Panc1 (cell line): ENCODE measurements around the gene CCDC8. TPM values are rescaled to one million over a fixed set of nuclear protein-coding genes. Genes with fewer than 3 reads are reported as not detected.
"Not testable (repeated sequence)": the region's sequence is repeated elsewhere in the genome, so short reads cannot be mapped to it uniquely, and the experiment has no call there.

Experiments used
- ATAC-seq: fragments of 200-7000 bp; cut with Tn5 transposase; 2 replicates; pipeline ENCODE4 v1.9.1; 2020; ENCODE audit warnings: mild to moderate bottlenecking, moderate library complexity
- BruUV-seq: library from RNA; stranded (reverse); fragments of 400-500 nt; replicated peaks from 2 replicates; lab custom pipeline; 2021; lab: Mats Ljungman, UMichigan
- CTCF ChIA-PET: fragments of 300-600 bp; sonication (Branson Sonifier 250); formaldehyde crosslinking; loops from one replicate; lab custom pipeline; 2022; ENCODE audit warnings: antibody characterized with exemption; lab: Charles Lee
- POLR2A ChIA-PET: fragments of 300-600 bp; sonication (Branson Sonifier 250); formaldehyde crosslinking; loops from one replicate; lab custom pipeline; 2022; ENCODE audit warnings: antibody characterized with exemption; lab: Charles Lee
- DNase-seq: peaks from one replicate; pipeline ENCODE4 v3.0.0-alpha.2; 2010; ENCODE audit warnings: low read depth, low spot score
- H3K27ac ChIP-seq: 2 replicates; pipeline ENCODE4 v1.5.1; 2011; ENCODE audit warnings: mild to moderate bottlenecking, low read length, inconsistent platforms
- H3K27me3 ChIP-seq: fragments of 200-500 bp; sonication (Bioruptor generic); 2 replicates; pipeline ENCODE4 v1.6.0; 2014; ENCODE audit warnings: low read length, inconsistent platforms; ENCODE audit not compliant: control insufficient read depth, insufficient read depth
- H3K36me3 ChIP-seq: fragments of 200-500 bp; sonication (Bioruptor generic); 2 replicates; pipeline ENCODE4 v1.5.1; 2014; ENCODE audit warnings: inconsistent platforms, mild to moderate bottlenecking, low read length, moderate library complexity; ENCODE audit not compliant: control insufficient read depth, insufficient read depth
- H3K4me1 ChIP-seq: 2 replicates; pipeline ENCODE4 v1.5.1; 2011; ENCODE audit warnings: inconsistent platforms, mild to moderate bottlenecking, low read length, moderate library complexity; ENCODE audit not compliant: control insufficient read depth, insufficient read depth
- H3K4me3 ChIP-seq, 2 experiments: 2 replicates each; pipeline ENCODE4 v1.5.1; 2011 to 2012; ENCODE audit warnings: low read depth in 2 of 2, low read length in 2 of 2, mild to moderate bottlenecking in 2 of 2, inconsistent platforms in 1 of 2, moderate library complexity in 1 of 2
- H3K9me3 ChIP-seq: fragments of 200-500 bp; sonication (Bioruptor generic); 2 replicates; pipeline ENCODE4 v1.5.1; 2014; ENCODE audit warnings: low read depth, mild to moderate bottlenecking, inconsistent platforms, low read length, moderate library complexity; ENCODE audit not compliant: control insufficient read depth, insufficient read depth
- POLR2AphosphoS5 ChIP-seq: IDR thresholded peaks from 2 replicates; pipeline ENCODE4 v1.6.1; 2012; ENCODE audit warnings: mild to moderate bottlenecking, low read depth, low read length, moderate library complexity
- SIN3A ChIP-seq: IDR thresholded peaks from 2 replicates; pipeline ENCODE4 v1.6.1; 2012; ENCODE audit warnings: low read depth, mild to moderate bottlenecking, low read length, moderate library complexity, borderline replicate concordance; ENCODE audit not compliant: insufficient read depth
- TCF7L2 ChIP-seq: IDR thresholded peaks from 2 replicates; pipeline ENCODE4 v1.6.1; 2011; ENCODE audit warnings: mild to moderate bottlenecking, low read depth, low read length, inconsistent platforms
- in situ Hi-C: cut with HindIII; loops from 2 replicates; pipeline ENCODE4 v1.10.0; 2016; ENCODE audit warnings: low sequenced_read_pairs, low pct_unique_long_range_greater_than_20kb
- intact Hi-C: fragments of 100-400 bp; cut with micrococcal nuclease; formaldehyde crosslinking; loops from one replicate; pipeline ENCODE4 v1.10.0; 2022; ENCODE audit not compliant: unreplicated experiment
- total RNA-seq: library from RNA; stranded (reverse); gene quantifications from one replicate; pipeline ENCODE4 v1.2.1, GENCODE V29; 2021; ENCODE audit not compliant: unreplicated experiment
- TF ChIP-seq, protein P1 (sequence below): fragments of 450-650 bp; IDR thresholded peaks from 2 replicates; pipeline ENCODE4 v1.5.1; 2017; ENCODE audit warnings: mild to moderate bottlenecking
- TF ChIP-seq, protein P2 (sequence below), 2 experiments: IDR thresholded peaks; 2 replicates each; pipeline ENCODE4 v1.6.1; 2011 to 2012; ENCODE audit warnings: low read depth in 2 of 2, control low read depth in 1 of 2, low read length in 1 of 2, mild to moderate bottlenecking in 1 of 2, moderate library complexity in 1 of 2; ENCODE audit not compliant: insufficient read depth in 1 of 2

The CCDC8 gene
- total RNA-seq, 1 experiment from 2014 or later, result 5.4 TPM

DNA sequence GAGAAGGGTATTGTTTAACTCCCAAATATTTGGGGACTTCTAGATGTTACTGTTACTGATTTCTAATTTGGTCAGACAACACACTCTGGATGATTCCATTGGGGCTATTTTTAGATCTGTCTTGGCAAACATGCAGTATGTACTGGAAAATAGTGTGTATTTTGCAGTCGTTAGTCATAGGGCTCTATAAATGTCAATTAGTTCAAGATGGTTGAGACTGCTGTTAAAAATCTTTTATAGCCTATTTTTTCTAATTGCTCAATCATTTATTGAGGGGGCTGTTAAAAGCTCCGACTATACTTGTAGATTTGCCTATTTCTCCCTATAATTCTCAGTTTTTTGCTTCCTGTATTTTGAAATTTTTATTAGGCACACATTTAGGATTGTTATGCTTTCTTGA lies 35.1 kb downstream of the CCDC8 start:
- Histone ChIP-seq H3K4me1 (no peaks in the 10 kb centered on the region), H3K36me3 (peaks cover 8% of the 10 kb centered on the region; the same call in 1 of the 2 replicates), H3K27ac (no peak overlapping the region), H3K4me3 (no peak overlapping the region), H3K9me3 (no peaks in the 10 kb centered on the region), H3K27me3 (no peaks in the 10 kb centered on the region)
- no peak for TF ChIP-seq TCF7L2
- TF ChIP-seq POLR2AphosphoS5, result no peak
- TF ChIP-seq, protein P1, sequence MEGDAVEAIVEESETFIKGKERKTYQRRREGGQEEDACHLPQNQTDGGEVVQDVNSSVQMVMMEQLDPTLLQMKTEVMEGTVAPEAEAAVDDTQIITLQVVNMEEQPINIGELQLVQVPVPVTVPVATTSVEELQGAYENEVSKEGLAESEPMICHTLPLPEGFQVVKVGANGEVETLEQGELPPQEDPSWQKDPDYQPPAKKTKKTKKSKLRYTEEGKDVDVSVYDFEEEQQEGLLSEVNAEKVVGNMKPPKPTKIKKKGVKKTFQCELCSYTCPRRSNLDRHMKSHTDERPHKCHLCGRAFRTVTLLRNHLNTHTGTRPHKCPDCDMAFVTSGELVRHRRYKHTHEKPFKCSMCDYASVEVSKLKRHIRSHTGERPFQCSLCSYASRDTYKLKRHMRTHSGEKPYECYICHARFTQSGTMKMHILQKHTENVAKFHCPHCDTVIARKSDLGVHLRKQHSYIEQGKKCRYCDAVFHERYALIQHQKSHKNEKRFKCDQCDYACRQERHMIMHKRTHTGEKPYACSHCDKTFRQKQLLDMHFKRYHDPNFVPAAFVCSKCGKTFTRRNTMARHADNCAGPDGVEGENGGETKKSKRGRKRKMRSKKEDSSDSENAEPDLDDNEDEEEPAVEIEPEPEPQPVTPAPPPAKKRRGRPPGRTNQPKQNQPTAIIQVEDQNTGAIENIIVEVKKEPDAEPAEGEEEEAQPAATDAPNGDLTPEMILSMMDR, result no peak
- no peak for TF ChIP-seq SIN3A
- TF ChIP-seq, protein P2, sequence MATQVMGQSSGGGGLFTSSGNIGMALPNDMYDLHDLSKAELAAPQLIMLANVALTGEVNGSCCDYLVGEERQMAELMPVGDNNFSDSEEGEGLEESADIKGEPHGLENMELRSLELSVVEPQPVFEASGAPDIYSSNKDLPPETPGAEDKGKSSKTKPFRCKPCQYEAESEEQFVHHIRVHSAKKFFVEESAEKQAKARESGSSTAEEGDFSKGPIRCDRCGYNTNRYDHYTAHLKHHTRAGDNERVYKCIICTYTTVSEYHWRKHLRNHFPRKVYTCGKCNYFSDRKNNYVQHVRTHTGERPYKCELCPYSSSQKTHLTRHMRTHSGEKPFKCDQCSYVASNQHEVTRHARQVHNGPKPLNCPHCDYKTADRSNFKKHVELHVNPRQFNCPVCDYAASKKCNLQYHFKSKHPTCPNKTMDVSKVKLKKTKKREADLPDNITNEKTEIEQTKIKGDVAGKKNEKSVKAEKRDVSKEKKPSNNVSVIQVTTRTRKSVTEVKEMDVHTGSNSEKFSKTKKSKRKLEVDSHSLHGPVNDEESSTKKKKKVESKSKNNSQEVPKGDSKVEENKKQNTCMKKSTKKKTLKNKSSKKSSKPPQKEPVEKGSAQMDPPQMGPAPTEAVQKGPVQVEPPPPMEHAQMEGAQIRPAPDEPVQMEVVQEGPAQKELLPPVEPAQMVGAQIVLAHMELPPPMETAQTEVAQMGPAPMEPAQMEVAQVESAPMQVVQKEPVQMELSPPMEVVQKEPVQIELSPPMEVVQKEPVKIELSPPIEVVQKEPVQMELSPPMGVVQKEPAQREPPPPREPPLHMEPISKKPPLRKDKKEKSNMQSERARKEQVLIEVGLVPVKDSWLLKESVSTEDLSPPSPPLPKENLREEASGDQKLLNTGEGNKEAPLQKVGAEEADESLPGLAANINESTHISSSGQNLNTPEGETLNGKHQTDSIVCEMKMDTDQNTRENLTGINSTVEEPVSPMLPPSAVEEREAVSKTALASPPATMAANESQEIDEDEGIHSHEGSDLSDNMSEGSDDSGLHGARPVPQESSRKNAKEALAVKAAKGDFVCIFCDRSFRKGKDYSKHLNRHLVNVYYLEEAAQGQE (IDR thresholded peaks at IDR 0.05; ENCODE audit: insufficient read depth in 1 of 2, low read depth in 2 of 2, low read length in 1 of 2), result no peak
- CTCF ChIA-PET, result no interaction called here
- ATAC-seq (no peak), DNase-seq (no peak)
- in situ Hi-C loops, result no loop called here
- POLR2A ChIA-PET, result no interaction called here
- no TSS peak for BruUV-seq
- intact Hi-C loops, result no loop called here

DNA sequence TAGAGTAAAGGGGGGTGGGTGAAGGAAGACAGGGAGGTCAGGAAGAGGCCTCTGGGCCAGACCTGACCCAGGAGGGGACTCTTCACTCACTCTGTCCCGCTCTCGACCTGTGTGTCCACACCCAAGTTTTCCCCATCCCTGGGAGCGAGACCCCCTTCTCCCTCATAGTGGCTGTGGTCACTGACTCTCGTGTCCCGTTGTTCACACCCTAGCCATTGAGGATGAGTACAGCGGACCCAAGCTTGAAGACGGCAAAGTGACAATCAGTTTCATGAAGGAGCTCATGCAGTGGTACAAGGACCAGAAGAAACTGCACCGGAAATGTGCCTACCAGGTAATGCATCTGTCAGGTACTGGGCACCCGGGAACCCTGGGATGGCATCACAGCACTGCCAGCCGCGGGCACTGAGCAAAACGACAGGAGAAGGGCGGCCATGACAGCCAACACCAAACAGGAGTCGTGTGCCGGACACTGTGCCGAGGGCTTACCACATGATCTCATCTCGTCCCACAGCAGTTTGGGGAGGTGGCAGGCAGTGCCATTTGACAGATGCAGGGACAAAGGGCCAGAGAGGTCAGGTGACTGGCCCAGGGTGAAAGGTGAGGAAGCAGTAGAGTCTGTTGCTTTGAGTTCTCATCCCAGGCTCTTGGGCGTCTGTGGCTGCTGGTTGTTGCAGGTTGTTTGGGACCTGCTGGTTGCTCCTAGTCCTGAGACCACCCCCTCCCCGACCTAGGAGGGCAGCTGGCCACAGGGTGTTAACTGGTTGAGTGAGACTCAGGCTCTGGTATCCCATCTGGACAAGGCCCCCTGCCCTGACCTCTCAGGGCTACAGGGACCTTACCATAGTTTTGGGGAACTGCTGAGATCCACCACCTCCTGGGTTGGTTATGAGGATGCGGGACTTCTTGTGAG lies 36.9 kb downstream of the CCDC8 start:
- Histone ChIP-seq H3K27me3 (no peaks in the 10 kb centered on the region), H3K4me3 (no peak overlapping the region), H3K36me3 (peaks cover 2% of the 10 kb centered on the region; the same call in 1 of the 2 replicates), H3K27ac (no peak overlapping the region), H3K4me1 (no peaks in the 10 kb centered on the region; the same call in 1 of the 2 replicates), H3K9me3 (no peaks in the 10 kb centered on the region)
- TF ChIP-seq TCF7L2 (no peak), SIN3A (no peak), POLR2AphosphoS5 (no peak)
- TF ChIP-seq, protein P2 (IDR thresholded peaks at IDR 0.05; ENCODE audit: insufficient read depth in 1 of 2, low read depth in 2 of 2, low read length in 1 of 2), result no peak
- TF ChIP-seq, protein P1, result no peak
- in situ Hi-C loops, result no loop called here
- ATAC-seq (no peak), DNase-seq (no peak)
- ChIA-PET POLR2A (no interaction called here), CTCF (no interaction called here)
- intact Hi-C loops, result no loop called here
- no TSS peak for BruUV-seq

DNA sequence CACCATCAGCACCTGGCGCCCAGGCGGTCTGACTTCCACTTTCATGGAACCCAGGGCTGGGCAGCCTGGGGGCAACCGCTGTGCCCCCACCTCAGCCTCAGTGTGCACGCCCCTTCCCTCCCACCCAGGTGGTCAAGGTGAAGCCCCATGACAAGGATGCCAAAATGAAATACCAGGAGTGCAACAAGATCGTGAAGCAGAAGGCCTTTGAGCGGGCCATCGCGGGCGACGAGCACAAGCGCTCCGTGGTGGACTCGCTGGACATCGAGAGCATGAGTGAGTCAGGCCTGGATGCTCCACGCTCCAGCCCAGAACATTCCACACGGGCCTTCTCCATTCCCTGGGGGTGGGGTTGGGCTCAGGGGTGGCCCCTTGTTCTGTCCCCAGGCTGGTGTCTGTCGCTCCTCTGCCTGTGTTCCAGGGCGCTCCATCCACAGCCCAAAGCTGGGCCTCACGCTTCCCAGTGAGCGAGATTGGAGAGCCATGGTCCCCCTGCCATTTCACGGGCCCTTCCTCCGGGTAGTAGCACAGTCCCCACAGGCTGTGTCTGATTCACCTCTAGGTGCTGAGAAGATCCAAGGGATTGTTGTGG lies 37.8 kb downstream of the CCDC8 start:
- CTCF ChIA-PET, H3K36me3 ChIP-seq: not testable (repeated sequence)

More for the DNA sequence above, 37.8 kb downstream of the CCDC8 start:
- H3K27ac ChIP-seq, H3K4me3 ChIP-seq, DNase-seq, BruUV-seq, H3K4me1 ChIP-seq, H3K9me3 ChIP-seq, POLR2A ChIA-PET, ATAC-seq, in situ Hi-C loops, intact Hi-C loops, H3K27me3 ChIP-seq: not testable (repeated sequence)
